SK-N-SH (cell line): Measurements from ENCODE around the gene EBF3. TPM values are rescaled to one million over a fixed set of nuclear protein-coding genes. Genes with fewer than 3 reads are reported as not detected.

ENCODE experiments used
- CTCF ChIA-PET: fragments of 300-600, 350-600 bp; formaldehyde crosslinking; extraction: SDS; loops from one replicate; lab custom pipeline; 2021; lab: Yijun Ruan, JAX
- POLR2A ChIA-PET: fragments of 350-600 bp; sonication (Branson Sonifier 250); formaldehyde crosslinking; extraction: SDS; loops from one replicate; lab custom pipeline; 2020; ENCODE audit warnings: antibody characterized with exemption, inconsistent platforms; lab: Yijun Ruan, JAX
- DNase-seq: peaks from one replicate; pipeline ENCODE4 v3.0.0; 2012
- H2AFZ ChIP-seq: fragments of 200-600 bp; sonication (generic); 2 replicates; pipeline ENCODE4 v1.8.1; 2016; ENCODE audit warnings: antibody characterized with exemption, mild to moderate bottlenecking, low read depth
- H3F3A ChIP-seq: fragments of 200-600 bp; sonication (generic); replicated peaks from 2 replicates; pipeline ENCODE3; 2016; ENCODE audit warnings: antibody characterized with exemption, mild to moderate bottlenecking; ENCODE audit not compliant: insufficient read depth
- H3K27ac ChIP-seq, 2 experiments: fragments of 200-500 bp in 1 of 2; fragments of 200-600 bp in 1 of 2; sonication (Bioruptor generic) in 1 of 2; sonication (generic), shearing (Covaris generic) in 1 of 2; 2 replicates each; pipeline versions ENCODE4 v1.5.1 to v1.6.1; 2014 to 2016; ENCODE audit warnings: low read depth in 2 of 2, inconsistent platforms in 1 of 2, low read length in 1 of 2, mild to moderate bottlenecking in 1 of 2, mixed read lengths in 1 of 2
- H3K27me3 ChIP-seq: fragments of 200-600 bp; sonication (generic), shearing (Covaris generic); 2 replicates; pipeline ENCODE4 v1.6.1; 2016; ENCODE audit warnings: mixed run types; ENCODE audit not compliant: insufficient read depth
- H3K36me3 ChIP-seq, 2 experiments: fragments of 200-500 bp in 1 of 2; fragments of 200-600 bp in 1 of 2; sonication (Bioruptor generic) in 1 of 2; sonication (generic) in 1 of 2; replicated peaks in 1 of 2; 2 replicates each; pipeline versions ENCODE3 to v1.5.1; 2014 to 2016; ENCODE audit warnings: low read length in 1 of 2, mild to moderate bottlenecking in 1 of 2; ENCODE audit not compliant: insufficient read depth in 2 of 2, control insufficient read depth in 1 of 2
- H3K4me1 ChIP-seq, 2 experiments: fragments of 200-500 bp in 1 of 2; fragments of 200-600 bp in 1 of 2; sonication (Bioruptor generic) in 1 of 2; sonication (generic), shearing (Covaris generic) in 1 of 2; 2 replicates each; pipeline versions ENCODE4 v1.5.1 to v1.6.1; 2014 to 2016; ENCODE audit warnings: low read depth in 1 of 2, low read length in 1 of 2, mixed run types in 1 of 2; ENCODE audit not compliant: insufficient read depth in 2 of 2, control insufficient read depth in 1 of 2
- H3K4me2 ChIP-seq: fragments of 200-600 bp; sonication (generic), shearing (Covaris generic); 2 replicates; pipeline ENCODE4 v1.6.1; 2017; ENCODE audit warnings: mixed run types
- H3K4me3 ChIP-seq, 2 experiments: fragments of 200-500 bp in 1 of 2; fragments of 200-600 bp in 1 of 2; sonication (Bioruptor generic) in 1 of 2; sonication (generic), shearing (Covaris generic) in 1 of 2; 2 replicates each; pipeline versions ENCODE4 v1.5.1 to v1.8.1; 2014 to 2016; ENCODE audit warnings: low read depth in 2 of 2, inconsistent platforms in 1 of 2, low read length in 1 of 2, mild to moderate bottlenecking in 1 of 2, mixed read lengths in 1 of 2, moderate library complexity in 1 of 2
- H3K79me2 ChIP-seq: fragments of 200-600 bp; sonication (generic); 2 replicates; pipeline ENCODE4 v1.8.1; 2017; ENCODE audit warnings: mild to moderate bottlenecking; ENCODE audit not compliant: insufficient read depth
- H3K9ac ChIP-seq: fragments of 200-600 bp; sonication (generic); 2 replicates; pipeline ENCODE4 v1.6.1; 2017; ENCODE audit warnings: mixed run types
- H3K9me2 ChIP-seq: fragments of 200-600 bp; sonication (generic); 2 replicates; pipeline ENCODE4 v1.6.1; 2017; ENCODE audit warnings: mixed run types
- H3K9me3 ChIP-seq: fragments of 200-600 bp; sonication (generic); 2 replicates; pipeline ENCODE4 v1.6.1; 2017; ENCODE audit warnings: mixed run types, mild to moderate bottlenecking, moderate library complexity
- H4K20me1 ChIP-seq: fragments of 200-600 bp; sonication (generic); 2 replicates; pipeline ENCODE4 v1.6.1; 2017; ENCODE audit warnings: mild to moderate bottlenecking, mixed run types; ENCODE audit not compliant: insufficient read depth
- CHD2 ChIP-seq: fragments of 150-350 bp; IDR thresholded peaks from 2 replicates; pipeline ENCODE4 v1.6.1; 2018; ENCODE audit warnings: low read length; ENCODE audit not compliant: partially characterized antibody
- ELF1 ChIP-seq: IDR thresholded peaks from 2 replicates; pipeline ENCODE4 v1.4.0; 2012
- EP300 ChIP-seq, 2 experiments: IDR thresholded peaks; 2 replicates each; pipeline versions ENCODE4 v1.4.0 to v1.6.1; 2012; ENCODE audit warnings: borderline replicate concordance in 1 of 2, low read depth in 1 of 2, low read length in 1 of 2
- EZH2phosphoT487 ChIP-seq: fragments of 200-600 bp; sonication (generic); IDR thresholded peaks from 2 replicates; pipeline ENCODE4 v1.6.1; 2017; ENCODE audit warnings: low read depth, mixed run types, mild to moderate bottlenecking, antibody characterized with exemption, moderate library complexity, borderline replicate concordance
- FOXJ3 ChIP-seq: sonication (generic); formaldehyde crosslinking; IDR thresholded peaks from 2 replicates; pipeline ENCODE4 v1.5.1; 2020; ENCODE audit warnings: mild to moderate bottlenecking, missing genetic modification reagents
- FOXM1 ChIP-seq: IDR thresholded peaks from 2 replicates; pipeline ENCODE4 v1.4.0; 2012; ENCODE audit warnings: low read depth, mild to moderate bottlenecking
- GABPA ChIP-seq: IDR thresholded peaks from 2 replicates; pipeline ENCODE4 v1.4.0; 2012; ENCODE audit warnings: low read depth, mild to moderate bottlenecking
- GATA2 ChIP-seq: sonication (generic); formaldehyde crosslinking; IDR thresholded peaks from 2 replicates; pipeline ENCODE4 v1.5.0; 2020; ENCODE audit warnings: mild to moderate bottlenecking, missing genetic modification reagents
- IRF3 ChIP-seq: fragments of 150-350 bp; IDR thresholded peaks from 2 replicates; pipeline ENCODE4 v1.6.1; 2016; ENCODE audit warnings: mild to moderate bottlenecking, low read depth, low read length
- NFIC ChIP-seq: IDR thresholded peaks from 2 replicates; pipeline ENCODE4 v1.4.0; 2012; ENCODE audit warnings: borderline replicate concordance
- RCOR1 ChIP-seq: fragments of 150-350 bp; IDR thresholded peaks from 2 replicates; pipeline ENCODE4 v1.6.1; 2017; ENCODE audit warnings: antibody characterized with exemption, low read length
- RXRA ChIP-seq: IDR thresholded peaks from 2 replicates; pipeline ENCODE4 v1.4.0; 2012; ENCODE audit warnings: low read depth, mild to moderate bottlenecking, borderline replicate concordance
- TCF12 ChIP-seq: IDR thresholded peaks from 2 replicates; pipeline ENCODE4 v1.4.0; 2012
- YY1 ChIP-seq: IDR thresholded peaks from 2 replicates; pipeline ENCODE4 v1.4.0; 2012; ENCODE audit warnings: low read depth, mild to moderate bottlenecking
- ZBTB33 ChIP-seq: IDR thresholded peaks from 2 replicates; pipeline ENCODE4 v1.4.0; 2012; ENCODE audit warnings: low read depth, borderline replicate concordance
- WGBS: methylation state at CpG from one replicate; pipeline ENCODE4 v1.1.6; 2017; ENCODE audit warnings: low lambda C conversion rate; 5-methylcytosine and 5-hydroxymethylcytosine counted together
- polyA plus RNA-seq, 3 experiments: library from polyadenylated mRNA; depleted of rRNA; stranded (reverse); fragments of >200 nt; gene quantifications; 2 replicates each; pipeline ENCODE4 v1.2.3, GENCODE V29; 2012
- TF ChIP-seq, protein P1 (sequence below): fragments of 200-600 bp; sonication (generic); IDR thresholded peaks from 2 replicates; pipeline ENCODE4 v1.6.1; 2017; ENCODE audit warnings: antibody characterized with exemption, mild to moderate bottlenecking, moderate library complexity

EBF3 gene
- polyA plus RNA-seq (2012; rRNA removed): not detected in 2 replicates
- polyA plus RNA-seq (2012; cell fraction: cytosol; rRNA removed): 0.01 TPM in 1 of 2 replicates, not detected in the other
- not detected in 2 replicates for polyA plus RNA-seq (2012; cell fraction: nucleus; rRNA removed)

DNA sequence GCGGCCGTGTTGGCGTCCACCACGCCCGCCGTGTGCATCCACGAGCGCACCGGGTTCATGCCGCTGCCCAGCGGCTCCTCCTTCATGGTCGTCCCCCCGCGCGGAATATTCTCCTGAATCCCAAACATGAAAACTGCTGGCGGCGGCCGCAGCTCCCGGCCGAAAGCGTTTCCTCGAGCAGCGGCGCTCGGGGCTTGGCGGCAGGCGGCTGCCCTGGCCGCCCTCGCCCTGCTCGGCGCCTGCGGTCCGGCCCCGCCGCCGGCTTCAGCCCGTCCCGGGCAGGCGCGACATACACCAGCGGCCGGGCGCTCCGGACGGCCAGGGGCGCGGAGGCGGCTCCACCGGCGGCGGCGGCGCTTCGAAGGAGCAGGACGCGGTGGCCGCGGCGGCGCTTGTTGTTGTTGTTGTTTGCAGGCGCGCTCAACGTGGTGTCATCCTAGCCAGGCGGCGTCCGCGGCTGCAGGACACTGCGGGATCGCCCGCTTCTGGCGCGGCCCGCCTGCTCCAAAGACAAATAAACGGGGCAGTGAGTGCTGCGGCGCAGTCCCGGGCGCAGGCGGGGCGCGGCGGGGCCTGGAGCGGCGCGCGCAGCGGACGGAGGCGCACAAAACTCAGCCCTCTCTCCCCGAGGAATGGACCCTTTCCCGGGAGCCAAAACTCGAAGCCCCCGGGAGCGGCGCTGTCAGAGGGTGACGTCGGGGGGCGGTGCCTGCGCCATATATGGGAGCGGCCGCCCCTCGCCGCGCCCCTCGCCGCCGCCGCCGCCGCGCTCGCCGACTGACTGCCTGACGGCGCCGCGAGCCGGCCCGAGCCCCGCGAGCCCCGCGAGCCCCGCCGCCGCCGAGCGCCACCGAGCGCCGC lies at the start of gene EBF3:
TSS of gene EBF3 (minus strand) at position 634 of the 861 bp plus-strand sequence. CDS start at position 128, 506 bp downstream.
- WGBS: 15% methylated on average over 14 of the region's 131 CpGs
- no peaks in the 10 kb centered on the region for H3K9me2 ChIP-seq
- H2AFZ ChIP-seq: peak within 1 kb of the TSS; percentile 56; the same call in 1 of the 2 replicates
- H3K9me3 ChIP-seq: no peaks in the 10 kb centered on the region
- TF ChIP-seq EZH2phosphoT487 (no peak), RXRA (no peak), IRF3 (no peak), GATA2 (no peak), YY1 (no peak), ZBTB33 (no peak), TCF12 (no peak), RCOR1 (no peak), EP300 (IDR thresholded peaks at IDR 0.05; ENCODE audit: borderline replicate concordance in 1 of 2, low read depth in 1 of 2, low read length in 1 of 2) (no peak; a peak in 1 of 4 replicates), FOXJ3 (CRISPR knock-in tag) (no peak), NFIC (no peak), CHD2 (no peak), FOXM1 (no peak), ELF1 (no peak), GABPA (no peak)
- TF ChIP-seq, protein P1, sequence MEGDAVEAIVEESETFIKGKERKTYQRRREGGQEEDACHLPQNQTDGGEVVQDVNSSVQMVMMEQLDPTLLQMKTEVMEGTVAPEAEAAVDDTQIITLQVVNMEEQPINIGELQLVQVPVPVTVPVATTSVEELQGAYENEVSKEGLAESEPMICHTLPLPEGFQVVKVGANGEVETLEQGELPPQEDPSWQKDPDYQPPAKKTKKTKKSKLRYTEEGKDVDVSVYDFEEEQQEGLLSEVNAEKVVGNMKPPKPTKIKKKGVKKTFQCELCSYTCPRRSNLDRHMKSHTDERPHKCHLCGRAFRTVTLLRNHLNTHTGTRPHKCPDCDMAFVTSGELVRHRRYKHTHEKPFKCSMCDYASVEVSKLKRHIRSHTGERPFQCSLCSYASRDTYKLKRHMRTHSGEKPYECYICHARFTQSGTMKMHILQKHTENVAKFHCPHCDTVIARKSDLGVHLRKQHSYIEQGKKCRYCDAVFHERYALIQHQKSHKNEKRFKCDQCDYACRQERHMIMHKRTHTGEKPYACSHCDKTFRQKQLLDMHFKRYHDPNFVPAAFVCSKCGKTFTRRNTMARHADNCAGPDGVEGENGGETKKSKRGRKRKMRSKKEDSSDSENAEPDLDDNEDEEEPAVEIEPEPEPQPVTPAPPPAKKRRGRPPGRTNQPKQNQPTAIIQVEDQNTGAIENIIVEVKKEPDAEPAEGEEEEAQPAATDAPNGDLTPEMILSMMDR: no peak
- no peaks in the 10 kb centered on the region for H4K20me1 ChIP-seq
- no peak within 1 kb of the TSS for H3K9ac ChIP-seq
- peak within 1 kb of the TSS; percentile 90 for H3K4me2 ChIP-seq
- ChIA-PET CTCF (no interaction called here), POLR2A (no interaction called here)
- no peak within 1 kb of the TSS for H3K27ac ChIP-seq
- H3K27me3 ChIP-seq: peaks cover 69% of the 10 kb centered on the region
- peak within 1 kb of the TSS; percentile 42 to 60 for H3K4me3 ChIP-seq
- H3K4me1 ChIP-seq: peaks cover 0 to 6% of the 10 kb centered on the region in 2 experiments; a peak in 2 of 4 replicates
- no peaks in the 10 kb centered on the region for H3K36me3 ChIP-seq
- peak; percentile 88 for DNase-seq
- H3K79me2 ChIP-seq: no peaks in the 10 kb centered on the region
- H3F3A ChIP-seq: no peaks in the 10 kb centered on the region
